ENCODE measurements around the gene MAGEA9. TPM values are rescaled to one million over a fixed set of nuclear protein-coding genes. Genes with fewer than 3 reads are reported as not detected.
"Not testable (repeated sequence)": the region's sequence is repeated elsewhere in the genome, so short reads cannot be mapped to it uniquely, and the experiment has no call there.

MAGEA9 gene, protein sequence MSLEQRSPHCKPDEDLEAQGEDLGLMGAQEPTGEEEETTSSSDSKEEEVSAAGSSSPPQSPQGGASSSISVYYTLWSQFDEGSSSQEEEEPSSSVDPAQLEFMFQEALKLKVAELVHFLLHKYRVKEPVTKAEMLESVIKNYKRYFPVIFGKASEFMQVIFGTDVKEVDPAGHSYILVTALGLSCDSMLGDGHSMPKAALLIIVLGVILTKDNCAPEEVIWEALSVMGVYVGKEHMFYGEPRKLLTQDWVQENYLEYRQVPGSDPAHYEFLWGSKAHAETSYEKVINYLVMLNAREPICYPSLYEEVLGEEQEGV
- total RNA-seq (2021) (not detected in 3 replicates), Bru-seq, nascent RNA (not detected)
- long read RNA-seq, experiment 1, result 0 reads
- long read RNA-seq, experiment 2, result 0 reads
- long read RNA-seq, experiment 3, result 0 reads

DNA sequence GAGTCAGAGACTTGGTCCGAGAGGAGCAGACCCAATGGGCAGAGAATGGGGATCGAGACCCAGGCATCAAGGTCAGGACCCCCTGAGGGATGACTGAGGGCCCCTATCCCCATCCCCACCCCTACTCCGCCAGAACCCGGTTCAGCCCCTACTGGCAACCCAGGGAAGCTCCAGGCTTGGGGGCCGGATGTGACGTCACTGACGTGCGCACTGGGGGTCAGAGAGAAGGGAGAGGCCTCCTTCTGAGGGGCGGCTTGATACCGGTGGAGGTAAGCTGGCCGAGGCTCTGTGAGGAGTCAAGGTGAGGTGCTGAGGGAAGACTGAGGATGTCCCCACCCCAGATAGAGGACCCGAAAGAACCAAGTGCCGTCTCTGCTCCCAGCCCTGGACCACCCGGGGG, at the start of gene MAGEA9:
TSS of gene MAGEA9 (plus strand) at position 204 of the 400 bp plus-strand sequence. CDS start 4,281 bp downstream, outside the sequence.
- H3K4me3 Mint-ChIP-seq; ATAC-seq; DNase-seq (ENCODE audit: low spot score); H3K9me3 Mint-ChIP-seq; POLR2A ChIA-PET; H3K36me3 Mint-ChIP-seq; H3K4me1 Mint-ChIP-seq; H3K27me3 Mint-ChIP-seq (ENCODE audit: low read depth); CTCF ChIA-PET; H3K27ac Mint-ChIP-seq: not testable (repeated sequence)

DNA sequence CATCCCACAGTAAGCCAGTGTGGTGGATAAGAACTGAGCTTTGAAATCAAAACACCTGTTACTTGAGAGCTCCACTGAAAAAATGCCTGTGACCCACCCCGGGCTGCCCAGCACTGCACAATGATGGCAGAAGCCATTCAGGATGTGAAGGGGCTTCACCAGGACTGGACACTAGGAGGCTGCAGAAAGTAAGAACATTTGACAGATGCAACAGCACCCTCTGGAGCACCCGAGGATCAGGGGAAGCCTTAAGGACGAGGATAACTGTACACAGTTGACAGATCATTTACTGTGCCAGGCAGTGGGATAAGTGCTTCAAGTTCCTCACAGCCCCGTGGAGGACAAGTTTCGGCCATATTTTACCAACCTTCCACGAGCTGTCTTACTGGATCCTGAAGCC, 39.5 kb upstream of the MAGEA9 start:
- H3K36me3 Mint-ChIP-seq; POLR2A ChIA-PET; H3K4me1 Mint-ChIP-seq; DNase-seq (ENCODE audit: low spot score); H3K27me3 Mint-ChIP-seq (ENCODE audit: low read depth); CTCF ChIA-PET; H3K9me3 Mint-ChIP-seq; H3K4me3 Mint-ChIP-seq; H3K27ac Mint-ChIP-seq: not testable (repeated sequence)
- peak; percentile 84 for ATAC-seq

DNA sequence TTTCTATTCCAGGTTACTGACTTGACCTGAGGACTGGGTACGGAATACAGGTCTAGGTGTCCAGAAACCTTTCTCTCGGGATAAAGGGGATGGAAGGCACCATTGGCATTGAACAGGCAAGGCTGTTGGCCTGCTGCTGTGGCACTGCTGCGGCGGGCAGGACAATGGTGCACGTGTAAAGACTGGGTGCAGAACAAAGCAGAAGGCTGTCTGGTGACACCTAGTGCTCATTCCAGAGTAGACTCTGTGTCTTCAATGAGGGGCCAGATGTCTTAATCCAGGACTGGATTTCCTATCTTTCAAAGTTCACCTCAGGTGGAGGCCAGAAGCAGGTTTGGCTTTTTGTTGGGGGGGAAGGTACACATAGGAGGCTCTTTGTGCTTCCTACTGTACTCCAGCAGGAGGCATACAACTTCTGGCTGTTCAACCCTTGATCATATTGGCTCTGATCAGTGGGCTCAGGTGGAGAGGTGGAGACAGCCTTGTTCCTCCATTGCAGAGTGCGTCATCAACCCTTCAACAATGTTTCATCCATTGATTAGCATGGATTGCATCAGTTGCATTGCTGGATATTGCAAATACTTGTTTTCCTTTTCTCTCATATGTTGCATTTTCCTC, 35.2 kb upstream of the MAGEA9 start:
- H3K27me3 Mint-ChIP-seq (ENCODE audit: low read depth); DNase-seq (ENCODE audit: low spot score); CTCF ChIA-PET; H3K36me3 Mint-ChIP-seq; H3K27ac Mint-ChIP-seq; H3K9me3 Mint-ChIP-seq; H3K4me1 Mint-ChIP-seq; POLR2A ChIA-PET; H3K4me3 Mint-ChIP-seq: not testable (repeated sequence)
- ATAC-seq, result peak; percentile 83

DNA sequence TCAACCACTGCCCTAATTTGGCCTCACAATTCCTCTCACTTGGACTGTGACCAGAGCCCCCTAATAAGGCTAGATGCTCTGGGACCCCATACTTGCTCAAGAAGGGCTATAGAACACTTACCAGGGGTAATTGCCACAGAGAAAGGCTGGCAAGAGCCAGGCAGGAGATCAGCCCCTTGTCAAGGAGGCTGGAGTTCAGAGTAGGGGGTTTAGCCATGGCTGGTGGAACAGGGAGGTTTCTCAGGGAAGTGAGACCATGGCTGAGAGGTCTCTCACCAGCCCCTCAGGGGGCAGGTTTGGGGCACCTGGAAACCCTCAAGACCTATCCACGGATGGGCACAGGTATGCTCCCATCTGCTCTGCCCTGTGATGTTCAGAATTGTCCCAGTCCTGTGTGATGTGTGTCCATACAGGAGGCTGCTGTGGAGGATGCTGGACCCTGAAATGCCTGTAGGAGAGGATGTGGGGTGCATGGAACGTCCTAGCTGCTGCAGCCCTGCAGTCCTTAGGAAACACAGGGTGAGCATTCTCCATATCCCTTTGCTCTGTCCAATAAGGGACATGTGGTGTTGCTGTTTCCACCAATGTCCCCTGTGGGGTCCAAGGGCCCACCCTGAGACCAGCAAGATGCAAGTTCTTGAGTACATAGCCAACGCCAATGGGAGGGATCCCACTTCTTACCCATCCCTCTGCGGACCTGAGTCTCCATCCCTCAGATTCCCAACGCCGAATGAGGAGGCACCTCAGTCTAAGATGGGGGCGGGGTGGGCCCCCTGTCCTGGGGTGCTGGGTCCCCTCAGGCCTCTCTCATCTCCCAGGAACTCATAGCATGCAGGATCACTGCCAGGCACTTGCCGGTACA, 24.3 kb upstream of the MAGEA9 start:
- no peak overlapping the region for H3K4me3 Mint-ChIP-seq
- no peaks in the 10 kb centered on the region for H3K36me3 Mint-ChIP-seq
- no peaks in the 10 kb centered on the region for H3K9me3 Mint-ChIP-seq
- ATAC-seq (no peak), DNase-seq (ENCODE audit: low spot score) (no peak)
- CTCF ChIA-PET, result no interaction called here
- POLR2A ChIA-PET, result no interaction called here
- no peaks in the 10 kb centered on the region; the same call in none of the 2 replicates for H3K27me3 Mint-ChIP-seq (ENCODE audit: low read depth)
- no peak overlapping the region for H3K27ac Mint-ChIP-seq
- no peaks in the 10 kb centered on the region for H3K4me1 Mint-ChIP-seq
- TF ChIP-seq CREB1 (CRISPR knock-in tag; IDR thresholded peaks at IDR 0.05) (no peak), NFATC4 (CRISPR knock-in tag; IDR thresholded peaks at IDR 0.05) (no peak), KAT7 (CRISPR knock-in tag; IDR thresholded peaks at IDR 0.05; ENCODE audit: borderline replicate concordance) (no peak), TEAD1 (CRISPR knock-in tag; IDR thresholded peaks at IDR 0.05) (no peak), ZNF423 (CRISPR knock-in tag; IDR thresholded peaks at IDR 0.05) (no peak), HMGA2 (CRISPR knock-in tag; IDR thresholded peaks at IDR 0.05) (no peak), ZNF317 (CRISPR knock-in tag; IDR thresholded peaks at IDR 0.05; ENCODE audit: borderline replicate concordance, low read depth) (no peak)
- TF ChIP-seq, protein P1, sequence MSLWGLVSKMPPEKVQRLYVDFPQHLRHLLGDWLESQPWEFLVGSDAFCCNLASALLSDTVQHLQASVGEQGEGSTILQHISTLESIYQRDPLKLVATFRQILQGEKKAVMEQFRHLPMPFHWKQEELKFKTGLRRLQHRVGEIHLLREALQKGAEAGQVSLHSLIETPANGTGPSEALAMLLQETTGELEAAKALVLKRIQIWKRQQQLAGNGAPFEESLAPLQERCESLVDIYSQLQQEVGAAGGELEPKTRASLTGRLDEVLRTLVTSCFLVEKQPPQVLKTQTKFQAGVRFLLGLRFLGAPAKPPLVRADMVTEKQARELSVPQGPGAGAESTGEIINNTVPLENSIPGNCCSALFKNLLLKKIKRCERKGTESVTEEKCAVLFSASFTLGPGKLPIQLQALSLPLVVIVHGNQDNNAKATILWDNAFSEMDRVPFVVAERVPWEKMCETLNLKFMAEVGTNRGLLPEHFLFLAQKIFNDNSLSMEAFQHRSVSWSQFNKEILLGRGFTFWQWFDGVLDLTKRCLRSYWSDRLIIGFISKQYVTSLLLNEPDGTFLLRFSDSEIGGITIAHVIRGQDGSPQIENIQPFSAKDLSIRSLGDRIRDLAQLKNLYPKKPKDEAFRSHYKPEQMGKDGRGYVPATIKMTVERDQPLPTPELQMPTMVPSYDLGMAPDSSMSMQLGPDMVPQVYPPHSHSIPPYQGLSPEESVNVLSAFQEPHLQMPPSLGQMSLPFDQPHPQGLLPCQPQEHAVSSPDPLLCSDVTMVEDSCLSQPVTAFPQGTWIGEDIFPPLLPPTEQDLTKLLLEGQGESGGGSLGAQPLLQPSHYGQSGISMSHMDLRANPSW (CRISPR knock-in tag; conservative IDR thresholded peaks at IDR 0.05; ENCODE audit: low read depth), result no peak
- TF ChIP-seq, protein P2, sequence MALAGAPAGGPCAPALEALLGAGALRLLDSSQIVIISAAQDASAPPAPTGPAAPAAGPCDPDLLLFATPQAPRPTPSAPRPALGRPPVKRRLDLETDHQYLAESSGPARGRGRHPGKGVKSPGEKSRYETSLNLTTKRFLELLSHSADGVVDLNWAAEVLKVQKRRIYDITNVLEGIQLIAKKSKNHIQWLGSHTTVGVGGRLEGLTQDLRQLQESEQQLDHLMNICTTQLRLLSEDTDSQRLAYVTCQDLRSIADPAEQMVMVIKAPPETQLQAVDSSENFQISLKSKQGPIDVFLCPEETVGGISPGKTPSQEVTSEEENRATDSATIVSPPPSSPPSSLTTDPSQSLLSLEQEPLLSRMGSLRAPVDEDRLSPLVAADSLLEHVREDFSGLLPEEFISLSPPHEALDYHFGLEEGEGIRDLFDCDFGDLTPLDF (CRISPR knock-in tag; IDR thresholded peaks at IDR 0.05), result no peak
- TF ChIP-seq, protein P3, sequence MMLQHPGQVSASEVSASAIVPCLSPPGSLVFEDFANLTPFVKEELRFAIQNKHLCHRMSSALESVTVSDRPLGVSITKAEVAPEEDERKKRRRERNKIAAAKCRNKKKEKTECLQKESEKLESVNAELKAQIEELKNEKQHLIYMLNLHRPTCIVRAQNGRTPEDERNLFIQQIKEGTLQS (CRISPR knock-in tag; conservative IDR thresholded peaks at IDR 0.05), result no peak
- TF ChIP-seq, protein P4, sequence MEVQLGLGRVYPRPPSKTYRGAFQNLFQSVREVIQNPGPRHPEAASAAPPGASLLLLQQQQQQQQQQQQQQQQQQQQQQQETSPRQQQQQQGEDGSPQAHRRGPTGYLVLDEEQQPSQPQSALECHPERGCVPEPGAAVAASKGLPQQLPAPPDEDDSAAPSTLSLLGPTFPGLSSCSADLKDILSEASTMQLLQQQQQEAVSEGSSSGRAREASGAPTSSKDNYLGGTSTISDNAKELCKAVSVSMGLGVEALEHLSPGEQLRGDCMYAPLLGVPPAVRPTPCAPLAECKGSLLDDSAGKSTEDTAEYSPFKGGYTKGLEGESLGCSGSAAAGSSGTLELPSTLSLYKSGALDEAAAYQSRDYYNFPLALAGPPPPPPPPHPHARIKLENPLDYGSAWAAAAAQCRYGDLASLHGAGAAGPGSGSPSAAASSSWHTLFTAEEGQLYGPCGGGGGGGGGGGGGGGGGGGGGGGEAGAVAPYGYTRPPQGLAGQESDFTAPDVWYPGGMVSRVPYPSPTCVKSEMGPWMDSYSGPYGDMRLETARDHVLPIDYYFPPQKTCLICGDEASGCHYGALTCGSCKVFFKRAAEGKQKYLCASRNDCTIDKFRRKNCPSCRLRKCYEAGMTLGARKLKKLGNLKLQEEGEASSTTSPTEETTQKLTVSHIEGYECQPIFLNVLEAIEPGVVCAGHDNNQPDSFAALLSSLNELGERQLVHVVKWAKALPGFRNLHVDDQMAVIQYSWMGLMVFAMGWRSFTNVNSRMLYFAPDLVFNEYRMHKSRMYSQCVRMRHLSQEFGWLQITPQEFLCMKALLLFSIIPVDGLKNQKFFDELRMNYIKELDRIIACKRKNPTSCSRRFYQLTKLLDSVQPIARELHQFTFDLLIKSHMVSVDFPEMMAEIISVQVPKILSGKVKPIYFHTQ (CRISPR knock-in tag; IDR thresholded peaks at IDR 0.05), result no peak
- TF ChIP-seq, protein P5, sequence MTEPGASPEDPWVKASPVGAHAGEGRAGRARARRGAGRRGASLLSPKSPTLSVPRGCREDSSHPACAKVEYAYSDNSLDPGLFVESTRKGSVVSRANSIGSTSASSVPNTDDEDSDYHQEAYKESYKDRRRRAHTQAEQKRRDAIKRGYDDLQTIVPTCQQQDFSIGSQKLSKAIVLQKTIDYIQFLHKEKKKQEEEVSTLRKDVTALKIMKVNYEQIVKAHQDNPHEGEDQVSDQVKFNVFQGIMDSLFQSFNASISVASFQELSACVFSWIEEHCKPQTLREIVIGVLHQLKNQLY (CRISPR knock-in tag; IDR thresholded peaks at IDR 0.05), result no peak
- TF ChIP-seq, protein P6, sequence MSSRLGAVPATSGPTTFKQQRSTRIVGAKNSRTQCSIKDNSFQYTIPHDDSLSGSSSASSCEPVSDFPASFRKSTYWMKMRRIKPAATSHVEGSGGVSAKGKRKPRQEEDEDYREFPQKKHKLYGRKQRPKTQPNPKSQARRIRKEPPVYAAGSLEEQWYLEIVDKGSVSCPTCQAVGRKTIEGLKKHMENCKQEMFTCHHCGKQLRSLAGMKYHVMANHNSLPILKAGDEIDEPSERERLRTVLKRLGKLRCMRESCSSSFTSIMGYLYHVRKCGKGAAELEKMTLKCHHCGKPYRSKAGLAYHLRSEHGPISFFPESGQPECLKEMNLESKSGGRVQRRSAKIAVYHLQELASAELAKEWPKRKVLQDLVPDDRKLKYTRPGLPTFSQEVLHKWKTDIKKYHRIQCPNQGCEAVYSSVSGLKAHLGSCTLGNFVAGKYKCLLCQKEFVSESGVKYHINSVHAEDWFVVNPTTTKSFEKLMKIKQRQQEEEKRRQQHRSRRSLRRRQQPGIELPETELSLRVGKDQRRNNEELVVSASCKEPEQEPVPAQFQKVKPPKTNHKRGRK (CRISPR knock-in tag; IDR thresholded peaks at IDR 0.05; ENCODE audit: borderline replicate concordance), result no peak
